Gastroesophageal sphincter (tissue), 4 donors: Measurements from ENCODE around the gene SENP1. TPM values are rescaled to one million over a fixed set of nuclear protein-coding genes. Genes with fewer than 3 reads are reported as not detected.
"Not testable (repeated sequence)": the region's sequence is repeated elsewhere in the genome, so short reads cannot be mapped to it uniquely, and the experiment has no call there.

Source experiments
- ATAC-seq: fragments of 150-250 bp; one replicate; pipeline ENCODE4 v1.9.1; 2016; ENCODE audit warnings: mild to moderate bottlenecking, moderate library complexity
- H3K27ac ChIP-seq, 4 donors: fragments of 200-600 bp; sonication (generic) in 3 of 4; 1 replicate in 3 of 4; 2 replicates in 1 of 4; pipeline ENCODE4 v1.5.1; 2016 to 2019
- H3K27me3 ChIP-seq: fragments of 200-600 bp; sonication (generic); one replicate; pipeline ENCODE4 v1.5.1; 2019
- H3K36me3 ChIP-seq, 2 donors: fragments of 200-600 bp; sonication (generic); one replicate each; pipeline ENCODE4 v1.5.1; 2019; ENCODE audit warnings: control low read depth in 1 of 2
- H3K4me1 ChIP-seq, 3 donors: fragments of 200-600 bp; sonication (generic); 1 replicate in 2 of 3; 2 replicates in 1 of 3; pipeline ENCODE4 v1.5.1; 2016 to 2019; ENCODE audit warnings: control low read depth in 2 of 3
- H3K4me3 ChIP-seq, 2 donors: fragments of 200-600 bp; sonication (generic); one replicate each; pipeline ENCODE4 v1.5.1; 2019; ENCODE audit warnings: mild to moderate bottlenecking in 1 of 2, moderate library complexity in 1 of 2
- H3K9me3 ChIP-seq, 3 donors: fragments of 200-600 bp; sonication (generic); one replicate each; pipeline ENCODE4 v1.5.1; 2017 to 2019; ENCODE audit warnings: control low read depth in 2 of 3
- CTCF ChIP-seq, 4 experiments: fragments of 200-600 bp in 2 of 4; fragments of 450-650 bp in 2 of 4; sonication (generic) in 1 of 4; IDR thresholded peaks; one replicate each; pipeline ENCODE4 v1.5.1; 2017 to 2019; ENCODE audit warnings: antibody characterized with exemption in 4 of 4, mild to moderate bottlenecking in 2 of 4, moderate library complexity in 2 of 4
- EP300 ChIP-seq: sonication (generic); formaldehyde crosslinking; IDR thresholded peaks from one replicate; pipeline ENCODE4 v1.6.1; 2017; ENCODE audit warnings: antibody characterized with exemption, mild to moderate bottlenecking
- POLR2A ChIP-seq, 2 donors: fragments of 450-650 bp; IDR thresholded peaks; one replicate each; pipeline ENCODE4 v1.6.1; 2017; ENCODE audit warnings: antibody characterized with exemption in 2 of 2, mild to moderate bottlenecking in 2 of 2, moderate library complexity in 1 of 2
- POLR2AphosphoS5 ChIP-seq: sonication (generic); formaldehyde crosslinking; IDR thresholded peaks from one replicate; pipeline ENCODE4 v1.6.1; 2017; ENCODE audit warnings: antibody characterized with exemption
- WGBS, 2 donors: methylation state at CpG; one replicate each; pipeline ENCODE4 v1.1.5; 2018; ENCODE audit warnings: low coverage in 1 of 2; 5-methylcytosine and 5-hydroxymethylcytosine counted together
- total RNA-seq, 4 donors: library from RNA; depleted of rRNA; stranded (reverse); fragments of >200 nt; gene quantifications; one replicate each; pipeline ENCODE4 v1.1.0, GENCODE V29; 2016

The SENP1 gene
- total RNA-seq, 4 donors from 2014 or later: 17.3 to 23.8 (median 20.7) TPM

GRCh38 chr12:48126953-48127630 lies 21.2 kb upstream of the SENP1 start:
- H3K36me3 ChIP-seq: peaks cover 0 to 96% of the 10 kb centered on the region in 2 donors
- no peaks in the 10 kb centered on the region for H3K9me3 ChIP-seq
- no peak overlapping the region for H3K27ac ChIP-seq
- no peak overlapping the region for H3K4me3 ChIP-seq
- no peaks in the 10 kb centered on the region for H3K27me3 ChIP-seq
- peaks cover 0 to 19% (median 0%) of the 10 kb centered on the region in 3 donors for H3K4me1 ChIP-seq
- no peak for TF ChIP-seq POLR2AphosphoS5
- no peak for TF ChIP-seq CTCF (IDR thresholded peaks at IDR 0.05)
- TF ChIP-seq POLR2A (IDR thresholded peaks at IDR 0.05): no peak
- TF ChIP-seq EP300: no peak
- no peak for ATAC-seq
- 72 to 94% methylated on average over 2 of the region's 2 CpGs for WGBS, 2 donors

GRCh38 chr12:48125985-48126384 lies 20.1 kb upstream of the SENP1 start:
- no peak for ATAC-seq
- Histone ChIP-seq H3K27me3 (no peaks in the 10 kb centered on the region), H3K27ac (no peak overlapping the region), H3K36me3 (peaks cover 0 to 85% of the 10 kb centered on the region in 2 donors), H3K4me1 (peaks cover 0 to 27% (median 0%) of the 10 kb centered on the region in 3 donors), H3K4me3 (no peak overlapping the region), H3K9me3 (no peaks in the 10 kb centered on the region)
- 6 to 32% methylated on average over 2 to 3 of the region's 4 CpGs for WGBS, 2 donors
- TF ChIP-seq EP300 (no peak), CTCF (IDR thresholded peaks at IDR 0.05) (no peak), POLR2A (IDR thresholded peaks at IDR 0.05) (no peak), POLR2AphosphoS5 (no peak)

- WGBS, 2 donors: 49 to 86% methylated on average over 2 of the region's 5 CpGs
- not testable (repeated sequence) for H3K9me3 ChIP-seq, H3K27ac ChIP-seq, H3K27me3 ChIP-seq, ATAC-seq, H3K4me3 ChIP-seq
- H3K36me3 ChIP-seq: peaks cover 0 to 81% of the 10 kb centered on the region in 2 donors
- peaks cover 0 to 32% (median 0%) of the 10 kb centered on the region in 3 donors for H3K4me1 ChIP-seq
Observed at GRCh38 chr12:48125542-48125941, 19.7 kb upstream of the SENP1 start.

- H3K27me3 ChIP-seq: no peaks in the 10 kb centered on the region
- peaks cover 0 to 51% (median 0%) of the 10 kb centered on the region in 3 donors for H3K4me1 ChIP-seq
- no peaks in the 10 kb centered on the region for H3K9me3 ChIP-seq
- ATAC-seq: no peak
- WGBS, 2 donors: 77 to 82% methylated on average over 3 to 4 of the region's 4 CpGs
- peaks cover 0 to 58% of the 10 kb centered on the region in 2 donors for H3K36me3 ChIP-seq
- TF ChIP-seq EP300 (no peak), POLR2AphosphoS5 (no peak), CTCF (IDR thresholded peaks at IDR 0.05) (no peak), POLR2A (IDR thresholded peaks at IDR 0.05) (no peak)
- H3K4me3 ChIP-seq: no peak overlapping the region
- no peak overlapping the region for H3K27ac ChIP-seq
Observed at GRCh38 chr12:48123169-48123568, 17.3 kb upstream of the SENP1 start.

- Histone ChIP-seq H3K4me1 (peaks cover 0 to 51% (median 0%) of the 10 kb centered on the region in 3 donors), H3K36me3 (peaks cover 0 to 49% of the 10 kb centered on the region in 2 donors), H3K9me3 (no peaks in the 10 kb centered on the region), H3K27me3 (no peaks in the 10 kb centered on the region), H3K4me3 (no peak overlapping the region), H3K27ac (no peak overlapping the region)
- ATAC-seq: no peak
- TF ChIP-seq POLR2A (IDR thresholded peaks at IDR 0.05) (no peak), EP300 (no peak), CTCF (IDR thresholded peaks at IDR 0.05) (no peak), POLR2AphosphoS5 (no peak)
- WGBS, 2 donors: 61 to 89% methylated on average over 1 of the region's 2 CpGs
Observed at GRCh38 chr12:48122065-48122834, 16.4 kb upstream of the SENP1 start.
